DOHH2 (cell line): ENCODE data around the gene FMNL2.

ENCODE experiments used
- EZH2phosphoT487 ChIP-seq: fragments of 200-600 bp; sonication (generic); IDR thresholded peaks from 2 replicates; pipeline ENCODE4 v1.6.1; 2017; ENCODE audit warnings: borderline replicate concordance, mild to moderate bottlenecking, antibody characterized with exemption, low read length, moderate library complexity, mixed read lengths
- TF ChIP-seq, protein P1 (sequence below): fragments of 200-600 bp; sonication (generic); IDR thresholded peaks from one replicate; pipeline ENCODE4 v1.5.1; 2014; ENCODE audit warnings: antibody characterized with exemption, mild to moderate bottlenecking, low read depth, low read length; ENCODE audit not compliant: poor library complexity, severe bottlenecking

DNA sequence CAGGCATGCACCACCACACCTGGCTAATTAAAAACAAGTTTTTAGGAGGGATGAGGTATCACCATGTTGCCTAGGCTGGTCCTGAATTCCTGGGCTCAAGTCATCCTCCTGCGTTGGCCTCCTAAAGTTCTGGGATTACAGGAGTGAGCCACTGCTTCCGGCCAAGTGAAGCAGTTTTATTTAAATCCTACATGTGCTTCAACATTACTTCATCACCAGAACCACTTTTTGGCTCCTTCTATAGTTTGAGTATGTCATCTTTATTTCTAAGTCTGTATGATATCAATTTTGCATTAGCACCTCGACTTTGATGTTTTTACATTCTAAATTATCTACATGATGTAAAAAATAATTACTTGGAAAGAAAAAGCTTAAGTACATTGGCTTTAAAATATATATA, 144.3 kb downstream of the FMNL2 start:
- TF ChIP-seq, protein P1, sequence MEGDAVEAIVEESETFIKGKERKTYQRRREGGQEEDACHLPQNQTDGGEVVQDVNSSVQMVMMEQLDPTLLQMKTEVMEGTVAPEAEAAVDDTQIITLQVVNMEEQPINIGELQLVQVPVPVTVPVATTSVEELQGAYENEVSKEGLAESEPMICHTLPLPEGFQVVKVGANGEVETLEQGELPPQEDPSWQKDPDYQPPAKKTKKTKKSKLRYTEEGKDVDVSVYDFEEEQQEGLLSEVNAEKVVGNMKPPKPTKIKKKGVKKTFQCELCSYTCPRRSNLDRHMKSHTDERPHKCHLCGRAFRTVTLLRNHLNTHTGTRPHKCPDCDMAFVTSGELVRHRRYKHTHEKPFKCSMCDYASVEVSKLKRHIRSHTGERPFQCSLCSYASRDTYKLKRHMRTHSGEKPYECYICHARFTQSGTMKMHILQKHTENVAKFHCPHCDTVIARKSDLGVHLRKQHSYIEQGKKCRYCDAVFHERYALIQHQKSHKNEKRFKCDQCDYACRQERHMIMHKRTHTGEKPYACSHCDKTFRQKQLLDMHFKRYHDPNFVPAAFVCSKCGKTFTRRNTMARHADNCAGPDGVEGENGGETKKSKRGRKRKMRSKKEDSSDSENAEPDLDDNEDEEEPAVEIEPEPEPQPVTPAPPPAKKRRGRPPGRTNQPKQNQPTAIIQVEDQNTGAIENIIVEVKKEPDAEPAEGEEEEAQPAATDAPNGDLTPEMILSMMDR: no peak
- TF ChIP-seq EZH2phosphoT487: no peak
